K562 (cell line): Measurements from ENCODE around the gene BPIFB2. TPM values are rescaled to one million over a fixed set of nuclear protein-coding genes. Genes with fewer than 3 reads are reported as not detected.

Source experiments
- ATAC-seq: fragments of 200-7000 bp; cut with Tn5 transposase; 3 replicates; pipeline ENCODE4 v1.9.1; 2020; ENCODE audit warnings: moderate library complexity
- BruUV-seq: library from RNA; stranded (reverse); fragments of 400-500 nt; replicated peaks from 2 replicates; lab custom pipeline; 2021; lab: Mats Ljungman, UMichigan
- CTCF ChIA-PET: fragments of 300-600 bp; formaldehyde crosslinking; extraction: SDS; loops from one replicate; lab custom pipeline; 2021; ENCODE audit warnings: low intra/inter-chr PET ratio; lab: Yijun Ruan, JAX
- POLR2A ChIA-PET: fragments of 300-600, 350-650 bp; sonication (Branson Sonifier 250); formaldehyde crosslinking; extraction: SDS; loops from one replicate; lab custom pipeline; 2021; ENCODE audit warnings: antibody characterized with exemption, inconsistent platforms; lab: Yijun Ruan, JAX
- DNase-seq, 4 experiments: peaks; one replicate each; pipeline versions ENCODE4 v3.0.0 to v3.0.0-alpha.2; 2011 to 2018; ENCODE audit warnings: low spot score in 3 of 4, mixed read lengths in 3 of 4; ENCODE audit errors: extremely low read depth in 1 of 4
- FAIRE-seq: peaks from 2 replicates; lab custom pipeline; 2011; peaks lifted over from hg19 to GRCh38; lab: Jason Lieb, UNC
- H2AFZ ChIP-seq: 2 replicates; pipeline ENCODE4 v1.6.0; 2011; ENCODE audit warnings: low read depth, low read length, control low read depth, inconsistent platforms
- H3K27ac ChIP-seq: fragments of 200-600 bp; 3 replicates; pipeline ENCODE4 v1.8.0; 2011; ENCODE audit warnings: low read depth, mild to moderate bottlenecking, control low read depth, inconsistent platforms, low read length, moderate library complexity, mixed read lengths; ENCODE audit errors: extremely low read depth
- H3K27me3 ChIP-seq, 2 experiments: fragments of 300-600 bp in 1 of 2; 2 replicates in 1 of 2; 3 replicates in 1 of 2; pipeline versions ENCODE4 v1.6.0 to v1.8.0; 2011; ENCODE audit warnings: inconsistent platforms in 2 of 2, low read length in 2 of 2, mild to moderate bottlenecking in 1 of 2, mixed read lengths in 1 of 2, moderate library complexity in 1 of 2; ENCODE audit not compliant: control insufficient read depth in 2 of 2, insufficient read depth in 2 of 2
- H3K36me3 ChIP-seq: fragments of 300-600 bp; 3 replicates; pipeline ENCODE4 v1.8.0; 2011; ENCODE audit warnings: mild to moderate bottlenecking, low read length, inconsistent platforms; ENCODE audit not compliant: control insufficient read depth, insufficient read depth
- H3K4me1 ChIP-seq, 2 experiments: fragments of 200-600 bp in 1 of 2; replicated peaks in 1 of 2; 2 replicates in 1 of 2; 3 replicates in 1 of 2; pipeline versions ENCODE4 v1.5.1 to v1.8.0; 2011; ENCODE audit warnings: inconsistent platforms in 2 of 2, low read length in 2 of 2, mild to moderate bottlenecking in 1 of 2, mixed read lengths in 1 of 2, moderate library complexity in 1 of 2; ENCODE audit not compliant: control insufficient read depth in 2 of 2, insufficient read depth in 2 of 2
- H3K4me2 ChIP-seq: 2 replicates; pipeline ENCODE4 v1.6.1; 2011; ENCODE audit warnings: low read length, control low read depth, inconsistent platforms, mixed read lengths; ENCODE audit not compliant: insufficient read depth
- H3K4me3 ChIP-seq: fragments of 200-600 bp; sonication (generic), shearing (Covaris generic); 2 replicates; pipeline ENCODE4 v1.5.1; 2016; ENCODE audit warnings: control low read depth, inconsistent platforms
- H3K79me2 ChIP-seq: fragments of 200-600 bp; 3 replicates; pipeline ENCODE4 v1.8.0; 2011; ENCODE audit warnings: low read length, inconsistent platforms; ENCODE audit not compliant: control insufficient read depth, insufficient read depth
- H3K9ac ChIP-seq, 2 experiments: 2 replicates each; pipeline versions ENCODE4 v1.6.0 to v1.6.1; 2011; ENCODE audit warnings: low read depth in 2 of 2, low read length in 2 of 2, control low read depth in 1 of 2, inconsistent platforms in 1 of 2, mild to moderate bottlenecking in 1 of 2, mixed read lengths in 1 of 2; ENCODE audit not compliant: insufficient read depth in 1 of 2
- H3K9me1 ChIP-seq: one replicate; pipeline ENCODE4 v1.6.0; 2011; ENCODE audit warnings: inconsistent platforms, mild to moderate bottlenecking, low read length, moderate library complexity; ENCODE audit not compliant: control insufficient read depth, insufficient read depth
- H3K9me3 ChIP-seq: replicated peaks from 2 replicates; pipeline ENCODE4 v1.5.1; 2011; ENCODE audit warnings: low read depth, low read length, inconsistent platforms; ENCODE audit not compliant: control insufficient read depth, insufficient read depth
- H4K20me1 ChIP-seq: replicated peaks from 2 replicates; pipeline ENCODE4 v1.6.1; 2011; ENCODE audit warnings: low read length, inconsistent platforms, mixed read lengths; ENCODE audit not compliant: control insufficient read depth, insufficient read depth
- ESRRB ChIP-seq: fragments of 250-450 bp; sonication (Bioruptor Pico); IDR thresholded peaks from 2 replicates; pipeline ENCODE4 v1.5.0; 2020; ENCODE audit warnings: mild to moderate bottlenecking, moderate library complexity, borderline replicate concordance
- HDAC1 ChIP-seq, 2 experiments: fragments of 450-650 bp; IDR thresholded peaks; 2 replicates each; pipeline ENCODE4 v1.6.1; 2016 to 2017; ENCODE audit warnings: inconsistent platforms in 1 of 2, mild to moderate bottlenecking in 1 of 2, moderate library complexity in 1 of 2
- NFIC ChIP-seq: fragments of 450-650 bp; IDR thresholded peaks from 2 replicates; pipeline ENCODE4 v1.6.1; 2017; ENCODE audit warnings: mild to moderate bottlenecking, inconsistent platforms
- SMARCE1 ChIP-seq: fragments of 450-650 bp; IDR thresholded peaks from 2 replicates; pipeline ENCODE4 v1.7.1; 2016; ENCODE audit warnings: mild to moderate bottlenecking
- ZEB2 ChIP-seq: fragments of 450-650 bp; IDR thresholded peaks from 2 replicates; pipeline ENCODE4 v1.6.1; 2016
- ZNF146 ChIP-seq: IDR thresholded peaks from one replicate; pipeline ENCODE4 v1.6.1; 2018; ENCODE audit warnings: missing compliant biosample characterization; ENCODE audit not compliant: unreplicated experiment
- ZNF175 ChIP-seq: fragments of 200-800 bp; sonication (Bioruptor generic); IDR thresholded peaks from 2 replicates; pipeline ENCODE4 v1.6.1; 2016; ENCODE audit warnings: low read depth, mild to moderate bottlenecking, missing genetic modification characterization, missing compliant biosample characterization
- ZNF395 ChIP-seq: fragments of 200-800 bp; sonication (Bioruptor generic); IDR thresholded peaks from 2 replicates; pipeline ENCODE4 v1.6.1; 2017; ENCODE audit warnings: missing genetic modification characterization, missing compliant biosample characterization
- ZNF445 ChIP-seq: fragments of 250-450 bp; sonication (Bioruptor Pico); IDR thresholded peaks from 2 replicates; pipeline ENCODE4 v1.4.0; 2020; ENCODE audit warnings: low read depth, mild to moderate bottlenecking, moderate library complexity
- ZNF507 ChIP-seq: conservative IDR thresholded peaks from 2 replicates; pipeline ENCODE4 v1.6.1; 2017; ENCODE audit warnings: missing genetic modification characterization, missing compliant biosample characterization
- ZNF699 ChIP-seq: fragments of 250-450 bp; sonication (Bioruptor Pico); IDR thresholded peaks from 2 replicates; pipeline ENCODE4 v1.8.0; 2021; ENCODE audit warnings: mild to moderate bottlenecking, moderate library complexity; ENCODE audit not compliant: insufficient replicate concordance
- WGBS: fragments of 100-300 bp; shearing (Covaris generic); methylation state at CpG from one replicate; pipeline ENCODE4 v1.1.6; 2016; ENCODE audit warnings: low coverage, mixed read lengths; ENCODE audit not compliant: insufficient coverage; ENCODE audit errors: missing lambda C conversion rate; 5-methylcytosine and 5-hydroxymethylcytosine counted together
- in situ Hi-C: fragments of 300-500 bp; cut with MboI; formaldehyde crosslinking; loops from 4 replicates; pipeline ENCODE4 v1.15.0; 2018; ENCODE audit warnings: inconsistent platforms, mixed read lengths
- intact Hi-C: fragments of 100-400 bp; cut with micrococcal nuclease; formaldehyde crosslinking; loops from 2 replicates; pipeline ENCODE4 v1.14.2; 2022
- polyA plus RNA-seq, 8 experiments: library from polyadenylated mRNA; depleted of rRNA in 4 of 8; stranded (reverse) in 5 of 8; unstranded in 3 of 8; fragments of >200 nt; fragmentation: Nextera tagmentation in 2 of 8; fragmentation: Illumina TruSeq in 1 of 8; extraction: Ambion mirVana in 2 of 8; extraction: Trizol in 1 of 8; gene quantifications; 2 replicates each; pipeline versions ENCODE4 v1.2.1 to v1.2.3, GENCODE V29; 2011 to 2014; ENCODE audit warnings: inconsistent platforms in 1 of 8, missing spikeins in 1 of 8
- total RNA-seq, 7 experiments: library from RNA; depleted of rRNA in 6 of 7; stranded (reverse); fragments of >200 nt in 6 of 7; fragmentation: Illumina TruSeq in 2 of 7; extraction: Trizol in 2 of 7; gene quantifications; 2 replicates each; pipeline versions ENCODE4 v1.2.1 to v1.2.3, GENCODE V29; 2011 to 2021; ENCODE audit warnings: low replicate concordance in 1 of 7

The BPIFB2 gene
- total and polyA plus RNA-seq, 9 of the 15 experiments (the other 6 are each of a cell fraction or from before 2014, with no cell fraction given) = not detected

DNA sequence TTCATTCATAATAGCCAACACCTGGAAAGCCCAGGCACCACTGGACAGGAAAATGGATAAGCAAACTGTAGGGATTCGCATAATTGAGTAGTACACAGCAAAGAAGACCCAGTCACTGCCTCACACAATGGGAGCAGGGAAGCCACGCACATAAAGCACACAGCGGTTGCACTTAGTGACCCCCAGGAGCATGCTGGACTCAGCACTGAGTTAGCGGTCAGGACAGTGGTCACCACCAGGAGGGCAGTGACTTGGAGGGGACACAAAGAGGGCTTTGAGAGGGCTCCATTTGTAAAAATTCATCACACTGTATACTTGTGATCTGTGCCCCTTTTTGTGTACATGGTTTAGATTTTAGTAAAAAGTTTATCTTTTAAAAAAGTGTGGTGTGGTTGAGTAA lies 43.8 kb downstream of the BPIFB2 start:
- in situ Hi-C loops = no loop called here
- CTCF ChIA-PET = no interaction called here
- Histone ChIP-seq H3K4me2 (no peak overlapping the region), H3K9me1 (peaks cover 2% of the 10 kb centered on the region), H3K27me3 (peaks cover 13 to 49% of the 10 kb centered on the region in 2 experiments; a peak in 4 of 5 replicates), H3K9ac (no peak overlapping the region), H3K4me1 (no peaks in the 10 kb centered on the region), H4K20me1 (no peaks in the 10 kb centered on the region; the same call in 1 of the 2 replicates), H3K79me2 (no peaks in the 10 kb centered on the region), H3K4me3 (no peak overlapping the region), H2AFZ (no peak overlapping the region), H3K36me3 (no peaks in the 10 kb centered on the region), H3K9me3 (no peaks in the 10 kb centered on the region), H3K27ac (no peak overlapping the region)
- POLR2A ChIA-PET = no interaction called here
- no peak for ATAC-seq
- BruUV-seq = no TSS peak
- no peak for FAIRE-seq
- TF ChIP-seq ZEB2 (no peak), NFIC (no peak), ZNF445 (CRISPR knock-in tag) (no peak), ESRRB (no peak), ZNF175 (CRISPR knock-in tag) (no peak)
- WGBS = 0% methylated on average over 4 of the region's 4 CpGs
- intact Hi-C loops = no loop called here
- DNase-seq = no peak

GRCh38 chr20:33053291-33054106 lies 46.0 kb downstream of the BPIFB2 start, which contains the start of gene BPIFB3:
Gene BPIFB3, plus strand, starts transcription at chr20:33053903. Its CDS starts 1,533 bp downstream, at chr20:33055436.
- ChIA-PET POLR2A (interaction anchor here (0.5 to 0.7 kb wide), 3 partner anchors 43 to 958 kb away, joined by 3 to 4 read pairs (median 3); no protein-coding TSS in a partner anchor), CTCF (no interaction called here)
- H3K27ac ChIP-seq = no peak within 1 kb of the TSS
- DNase-seq = no peak
- BruUV-seq = no TSS peak
- no peaks in the 10 kb centered on the region; the same call in 1 of the 2 replicates for H4K20me1 ChIP-seq
- TF ChIP-seq HDAC1 (IDR thresholded peaks at IDR 0.05) (no peak), ZNF507 (tag) (no peak), ZNF395 (no peak), ZNF146 (no peak), SMARCE1 (no peak), ZNF699 (CRISPR knock-in tag) (no peak)
- peaks cover 2% of the 10 kb centered on the region for H3K9me1 ChIP-seq
- H3K27me3 ChIP-seq = peaks cover 20 to 51% of the 10 kb centered on the region in 2 experiments; a peak in 4 of 5 replicates
- H2AFZ ChIP-seq = no peak within 1 kb of the TSS
- WGBS = 1% methylated on average over 24 of the region's 25 CpGs
- no peak for FAIRE-seq
- no peaks in the 10 kb centered on the region for H3K79me2 ChIP-seq
- H3K4me1 ChIP-seq = no peaks in the 10 kb centered on the region
- ATAC-seq = no peak
- intact Hi-C loops = no loop called here
- H3K36me3 ChIP-seq = no peaks in the 10 kb centered on the region
- H3K4me2 ChIP-seq = no peak within 1 kb of the TSS
- no peaks in the 10 kb centered on the region for H3K9me3 ChIP-seq
- in situ Hi-C loops = no loop called here
- H3K9ac ChIP-seq = no peak within 1 kb of the TSS
- H3K4me3 ChIP-seq = no peak within 1 kb of the TSS
